Measurements from ENCODE around the gene ADGRV1.

- TF ChIP-seq CTCF (conservative IDR thresholded peaks at IDR 0.05; ENCODE audit: low read length) (no peak), EZH2phosphoT487 (IDR thresholded peaks at IDR 0.05; ENCODE audit: borderline replicate concordance) (no peak)
Measured at GRCh38 chr5:91156242-91156641, 597.6 kb downstream of the ADGRV1 start.

Data from Loucy (cell line).